HS-27A (cell line): ENCODE measurements around the gene VIL1.

ENCODE experiments used
- DNase-seq: peaks from one replicate; pipeline ENCODE4 v3.0.0-alpha.2; 2012; ENCODE audit warnings: low read depth, missing footprints

VIL1 gene

DNA sequence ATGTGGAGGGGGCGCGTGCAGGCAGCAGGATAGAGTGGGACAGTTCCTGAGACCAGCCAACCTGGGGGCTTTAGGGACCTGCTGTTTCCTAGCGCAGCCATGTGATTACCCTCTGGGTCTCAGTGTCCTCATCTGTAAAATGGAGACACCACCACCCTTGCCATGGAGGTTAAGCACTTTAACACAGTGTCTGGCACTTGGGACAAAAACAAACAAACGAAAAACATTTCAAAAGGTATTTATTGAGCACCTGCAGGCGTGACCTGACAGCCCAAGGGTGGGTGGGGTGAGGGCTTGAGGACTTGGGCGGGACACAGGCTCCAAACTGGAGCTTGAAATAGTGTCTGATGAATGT, 23.9 kb upstream of the VIL1 start:
- DNase-seq: no peak

DNA sequence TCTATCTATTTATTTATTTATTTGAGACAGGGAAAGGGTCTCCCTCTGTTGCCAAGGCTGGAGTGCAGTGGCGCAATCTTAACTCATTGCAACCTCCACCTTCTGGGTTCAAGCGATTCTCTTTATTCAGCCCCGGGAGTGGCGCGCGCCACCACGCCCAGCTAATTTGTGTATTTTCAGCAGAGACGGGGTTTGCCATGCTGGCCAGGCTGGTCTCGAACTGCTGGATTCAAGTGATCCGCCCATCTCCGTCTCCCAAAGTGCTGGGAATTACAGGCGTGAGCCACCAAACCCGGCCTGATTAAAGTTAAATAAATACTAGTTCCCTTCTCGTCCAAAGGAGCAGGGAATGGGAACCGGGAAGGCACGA, 23.5 kb upstream of the VIL1 start:
- no peak for DNase-seq

DNA sequence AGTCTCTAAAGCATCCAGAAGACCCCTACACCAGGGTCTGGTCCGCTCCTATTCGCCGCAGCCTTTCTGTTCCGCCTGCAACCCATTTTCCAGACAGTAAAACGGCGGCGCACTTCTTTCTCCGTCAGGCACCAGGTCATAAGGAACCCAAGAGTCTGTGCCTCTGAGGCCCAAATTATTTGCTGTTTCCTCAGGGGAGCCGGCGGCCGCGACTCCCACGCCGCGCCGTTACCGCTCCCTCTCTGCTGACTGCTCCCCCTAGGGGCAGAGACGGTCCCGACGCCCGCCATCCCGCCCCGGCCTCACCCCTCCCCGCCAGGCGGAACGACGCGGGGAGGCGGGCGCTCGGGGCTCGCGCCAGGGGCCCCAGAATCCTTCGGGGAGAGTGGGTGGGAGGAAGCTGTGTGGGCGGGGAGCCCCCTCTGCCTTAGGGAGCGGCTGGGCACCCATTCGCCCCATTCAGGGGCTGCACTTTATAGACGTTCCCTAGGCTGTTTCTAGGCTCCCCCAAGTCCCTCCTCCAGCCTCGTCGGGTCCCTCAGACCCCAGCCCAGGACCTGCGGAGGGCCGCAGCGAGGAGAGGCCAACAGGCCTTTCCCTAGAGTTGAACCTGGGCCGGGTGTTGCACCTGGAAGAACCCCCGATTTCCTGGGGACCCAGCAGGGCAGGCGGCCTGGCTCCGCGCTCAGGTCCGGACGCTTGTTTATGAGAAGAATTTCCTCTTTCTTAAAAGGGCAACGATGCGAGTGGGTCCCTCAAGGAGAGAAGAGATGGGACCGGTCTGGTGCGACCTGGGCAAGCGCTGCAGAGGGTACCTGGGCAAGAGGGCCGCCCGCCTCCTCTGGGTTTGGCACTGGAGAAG, 22.9 kb upstream of the VIL1 start:
- DNase-seq: peak; percentile 77

DNA sequence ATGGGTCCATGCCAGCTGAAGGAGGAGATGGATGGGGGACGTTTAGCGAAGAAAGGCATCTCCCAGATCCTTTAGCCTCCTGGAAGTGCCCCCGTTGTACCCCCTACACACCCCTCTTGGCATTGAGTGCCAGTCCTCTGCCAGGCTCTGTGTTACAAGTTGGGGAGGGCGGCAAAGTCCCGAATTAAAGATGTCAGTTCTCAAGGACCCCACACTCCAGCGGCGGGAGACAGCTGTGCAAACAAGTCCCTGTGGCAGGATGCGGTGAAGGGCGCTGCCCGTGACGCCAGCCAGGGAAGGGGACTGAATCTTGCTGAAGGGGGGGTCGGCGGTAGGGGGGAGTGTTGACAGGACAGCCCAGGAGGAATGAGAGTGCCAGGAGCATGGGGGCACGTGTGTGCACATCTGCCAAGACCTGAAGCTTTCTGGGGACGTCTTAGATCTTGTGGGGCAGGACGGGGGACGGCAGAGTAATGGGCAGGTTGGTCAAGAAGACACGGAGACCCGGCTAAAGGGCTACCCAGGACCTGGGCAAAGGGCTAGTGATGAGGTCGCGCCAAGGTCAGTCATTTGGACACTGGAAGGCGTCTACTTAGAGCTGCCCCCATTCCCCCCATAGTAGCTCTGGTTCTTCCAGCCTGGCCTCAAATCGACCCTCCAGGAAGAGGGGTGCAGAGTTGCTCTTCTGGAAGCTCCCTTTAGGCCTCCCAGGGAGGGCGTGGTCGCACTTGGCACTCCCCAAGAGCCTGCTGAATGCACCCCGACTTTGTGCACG, 22.0 kb upstream of the VIL1 start:
- no peak for DNase-seq

DNA sequence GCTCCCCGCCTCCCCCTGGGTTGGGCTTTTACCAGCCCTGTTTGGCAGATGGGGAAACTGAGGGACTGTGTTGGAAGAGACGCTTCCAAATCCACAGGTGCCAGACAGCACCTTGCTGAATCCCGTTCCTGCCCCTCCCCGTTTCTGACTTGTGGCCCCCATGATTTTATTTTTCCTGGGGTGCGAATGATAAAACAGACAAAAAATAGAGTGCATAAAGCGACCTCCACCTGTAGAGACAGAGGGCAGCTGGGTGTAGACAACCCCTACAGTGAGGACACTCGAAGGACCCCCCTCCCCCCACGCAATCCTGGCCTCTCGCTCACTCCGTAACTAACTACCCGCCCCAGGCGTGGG, 21.5 kb upstream of the VIL1 start:
- DNase-seq: no peak

DNA sequence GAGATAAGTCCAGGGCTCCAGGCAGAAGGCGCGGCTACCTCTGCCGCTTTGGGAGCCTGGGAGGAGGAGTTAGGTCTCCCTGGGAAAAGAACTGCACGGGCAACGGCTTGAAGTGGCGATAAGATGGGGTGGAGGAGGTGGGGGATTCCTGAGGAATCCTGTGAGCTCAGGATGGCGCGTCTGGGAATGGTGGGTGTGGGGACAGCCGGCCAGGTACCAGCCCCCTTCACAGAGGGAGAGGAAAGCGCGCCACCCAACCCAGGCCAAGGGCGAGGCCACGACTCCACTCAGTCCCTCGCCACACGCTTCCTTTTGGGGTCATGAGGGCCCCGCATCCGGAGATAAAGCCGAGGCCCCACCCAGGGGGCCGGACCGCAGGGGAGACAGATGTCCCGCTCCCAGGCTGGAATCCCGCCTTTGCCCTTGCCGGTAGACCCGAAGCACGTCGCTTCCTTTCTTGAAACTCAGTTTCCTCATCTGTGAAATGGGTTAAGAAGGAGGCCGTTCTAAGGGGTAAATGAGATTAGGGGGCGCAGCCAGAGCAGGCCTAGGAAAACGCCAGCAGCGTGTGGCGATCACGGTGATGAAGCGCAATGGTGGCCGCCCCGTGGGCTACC, 21.0 kb upstream of the VIL1 start:
- DNase-seq: no peak

DNA sequence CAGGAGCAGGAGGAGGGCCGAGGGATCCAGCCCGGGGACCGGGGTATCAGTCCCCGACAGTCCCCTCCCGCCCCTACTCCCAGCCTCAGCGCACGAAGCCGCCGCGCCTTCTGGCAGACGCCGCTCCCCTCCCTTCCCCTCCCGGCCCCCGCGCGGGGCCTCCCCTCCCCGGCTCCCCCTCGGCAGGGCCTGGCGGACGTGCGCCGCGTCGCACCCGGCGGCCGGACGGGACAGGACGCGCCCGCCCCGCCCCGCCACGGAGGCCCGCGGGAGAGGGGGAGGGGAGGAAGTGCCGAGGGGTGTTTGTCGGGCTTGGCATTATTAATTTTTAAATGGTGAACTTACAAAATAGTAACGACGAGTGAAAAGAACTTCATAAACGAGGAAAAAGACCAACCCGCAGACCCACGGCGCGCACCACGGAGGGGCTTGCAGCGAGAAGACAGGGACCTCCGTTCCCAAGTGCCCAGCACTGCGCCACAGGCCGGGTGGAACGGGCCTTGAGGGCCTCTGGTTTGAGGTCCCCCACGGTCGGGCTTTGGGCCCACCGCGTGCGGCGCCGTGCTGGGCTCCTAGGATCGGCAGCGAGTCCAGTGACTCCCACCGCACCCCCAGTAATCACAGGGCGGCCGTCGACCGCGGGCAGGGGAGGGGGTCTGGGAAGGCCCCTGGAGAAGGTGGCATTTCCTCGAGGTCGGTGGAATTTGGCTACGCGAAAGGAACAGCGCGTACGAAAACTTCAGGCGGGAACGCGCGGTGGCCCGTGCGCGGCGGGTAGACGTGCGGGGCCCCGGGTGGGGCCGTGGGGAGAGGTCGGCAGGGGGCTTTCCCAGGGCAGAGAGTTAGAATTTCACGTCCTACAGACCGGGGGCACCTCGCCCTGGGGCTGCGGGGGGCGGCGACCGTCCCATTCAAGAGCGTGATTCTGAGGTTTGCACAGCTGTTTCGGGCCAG, 20.2 kb upstream of the VIL1 start:
- DNase-seq: no peak

DNA sequence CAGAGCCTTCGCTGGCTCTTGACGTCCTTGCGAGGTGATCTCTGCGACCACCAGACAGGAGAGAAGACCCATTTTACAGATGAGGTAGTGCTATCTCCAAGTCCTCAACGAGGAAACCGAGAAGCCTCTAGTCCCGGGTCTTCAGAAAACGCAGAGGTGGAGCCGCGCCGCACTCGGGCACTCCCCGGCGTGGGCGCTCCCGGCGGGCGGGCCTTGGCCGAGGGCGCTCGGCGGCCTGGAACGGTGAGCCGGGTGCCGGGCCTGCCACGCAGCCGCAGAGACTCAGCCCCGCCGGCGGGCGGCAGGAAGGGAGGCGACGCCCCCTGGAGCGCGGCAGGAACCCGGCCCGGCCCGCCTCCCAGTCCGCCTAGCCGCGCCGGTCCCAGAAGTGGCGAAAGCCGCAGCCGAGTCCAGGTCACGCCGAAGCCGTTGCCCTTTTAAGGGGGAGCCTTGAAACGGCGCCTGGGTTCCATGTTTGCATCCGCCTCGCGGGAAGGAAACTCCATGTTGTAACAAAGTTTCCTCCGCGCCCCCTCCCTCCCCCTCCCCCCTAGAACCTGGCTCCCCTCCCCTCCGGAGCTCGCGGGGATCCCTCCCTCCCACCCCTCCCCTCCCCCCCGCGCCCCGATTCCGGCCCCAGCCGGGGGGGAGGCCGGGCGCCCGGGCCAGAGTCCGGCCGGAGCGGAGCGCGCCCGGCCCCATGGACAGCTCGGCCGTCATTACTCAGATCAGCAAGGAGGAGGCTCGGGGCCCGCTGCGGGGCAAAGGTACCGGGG, 19.3 kb upstream of the VIL1 start, which contains the start of gene CTDSP1:
Gene CTDSP1, plus strand, starts transcription at position 478 of the 776 bp plus-strand sequence. Its CDS starts 223 bp downstream, at position 701.
- peak; percentile 66 for DNase-seq

DNA sequence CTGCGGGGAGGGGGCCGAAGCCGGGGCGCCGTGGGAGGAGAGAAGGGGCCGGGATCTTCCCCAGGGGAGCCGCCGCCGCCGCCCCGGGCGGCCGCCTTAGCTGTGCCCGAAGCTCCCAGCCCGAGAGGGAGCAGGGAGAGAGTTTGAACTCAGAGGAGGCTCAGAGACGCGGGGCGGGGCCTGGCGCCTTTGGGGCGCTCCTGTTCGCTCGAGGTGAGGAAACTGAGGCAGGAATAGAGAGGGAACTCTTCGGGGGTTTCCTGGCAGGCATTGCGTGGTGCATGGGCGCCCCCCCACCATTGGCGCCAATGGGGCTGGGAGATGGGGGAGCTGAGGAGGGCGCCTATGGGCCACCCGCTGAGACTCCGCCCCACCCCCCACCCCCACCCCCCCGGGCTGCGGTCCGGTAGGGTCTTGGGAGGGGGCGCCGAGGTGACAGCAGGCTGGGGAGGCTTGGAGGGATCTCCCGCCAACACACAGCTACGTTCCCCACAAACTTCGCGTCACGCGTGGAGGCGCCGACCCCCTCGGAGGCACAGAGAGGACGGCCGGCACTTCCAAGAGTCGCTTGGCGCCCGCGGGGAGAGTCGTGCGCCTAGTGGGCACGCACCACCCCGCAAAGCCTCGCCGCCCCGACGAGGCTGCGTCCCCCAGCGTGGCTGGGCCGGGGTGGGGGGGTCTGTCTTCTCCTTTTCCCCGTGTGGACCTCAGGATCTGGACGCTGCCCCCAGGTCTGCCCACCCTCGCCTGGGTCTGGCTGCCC, 18.6 kb upstream of the VIL1 start:
- no peak for DNase-seq

DNA sequence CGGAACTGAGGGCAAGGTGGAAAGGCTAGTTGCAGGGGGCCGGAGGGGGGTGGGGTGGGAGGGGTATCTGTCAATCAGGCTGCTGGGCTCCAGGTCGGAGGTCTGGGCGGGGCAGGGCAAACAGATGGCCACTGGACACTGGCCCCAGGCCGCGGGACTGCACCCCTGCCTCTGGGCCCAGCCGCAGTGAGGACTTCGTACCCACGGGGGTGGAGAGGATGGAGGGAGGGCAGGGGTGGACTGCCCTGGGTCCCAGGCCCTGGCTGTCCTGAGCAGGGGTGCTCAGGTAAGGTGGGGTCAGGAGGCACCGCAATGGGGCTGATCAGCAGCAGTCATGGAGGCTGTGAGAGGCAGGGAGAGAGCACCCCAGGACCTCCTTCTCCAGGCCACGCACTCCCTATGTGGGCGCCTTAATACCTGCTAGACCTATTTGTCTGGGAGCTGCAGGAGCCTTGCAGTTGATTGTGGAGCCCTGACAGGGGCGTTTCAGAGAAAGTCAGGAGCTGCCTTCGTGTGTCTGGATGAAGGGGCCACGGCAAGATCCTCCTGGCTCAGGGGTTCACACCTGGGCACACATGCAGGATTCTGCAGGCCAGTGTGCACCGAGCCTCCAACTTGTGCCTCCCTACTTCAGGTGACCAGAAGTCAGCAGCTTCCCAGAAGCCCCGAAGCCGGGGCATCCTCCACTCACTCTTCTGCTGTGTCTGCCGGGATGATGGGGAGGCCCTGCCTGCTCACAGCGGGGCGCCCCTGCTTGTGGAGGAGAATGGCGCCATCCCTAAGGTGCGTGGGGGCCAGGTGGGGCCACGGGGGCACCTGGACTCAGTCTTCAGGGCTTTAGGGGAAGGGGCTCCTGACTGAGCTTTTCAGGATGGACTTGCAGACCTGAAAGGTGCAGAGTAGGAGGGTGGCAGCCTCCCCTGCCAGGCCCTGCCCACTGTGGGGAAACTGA, 17.7 kb upstream of the VIL1 start:
- DNase-seq: no peak

DNA sequence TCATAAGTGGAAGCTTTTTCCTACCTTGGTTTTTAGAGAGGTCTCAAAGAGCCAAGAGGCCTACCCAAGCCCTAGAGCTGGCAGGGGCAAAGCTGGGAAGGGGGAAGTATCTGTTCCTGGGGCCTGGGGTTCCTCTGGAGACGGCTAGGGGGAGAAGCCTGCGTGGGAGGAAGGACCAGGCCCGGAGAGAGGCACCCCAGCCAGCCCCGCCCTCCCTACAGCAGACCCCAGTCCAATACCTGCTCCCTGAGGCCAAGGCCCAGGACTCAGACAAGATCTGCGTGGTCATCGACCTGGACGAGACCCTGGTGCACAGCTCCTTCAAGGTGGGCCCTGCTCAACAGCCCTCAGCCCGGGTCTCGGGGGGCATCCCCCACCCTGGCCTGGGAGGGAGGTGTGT, 17.0 kb upstream of the VIL1 start:
- no peak for DNase-seq

DNA sequence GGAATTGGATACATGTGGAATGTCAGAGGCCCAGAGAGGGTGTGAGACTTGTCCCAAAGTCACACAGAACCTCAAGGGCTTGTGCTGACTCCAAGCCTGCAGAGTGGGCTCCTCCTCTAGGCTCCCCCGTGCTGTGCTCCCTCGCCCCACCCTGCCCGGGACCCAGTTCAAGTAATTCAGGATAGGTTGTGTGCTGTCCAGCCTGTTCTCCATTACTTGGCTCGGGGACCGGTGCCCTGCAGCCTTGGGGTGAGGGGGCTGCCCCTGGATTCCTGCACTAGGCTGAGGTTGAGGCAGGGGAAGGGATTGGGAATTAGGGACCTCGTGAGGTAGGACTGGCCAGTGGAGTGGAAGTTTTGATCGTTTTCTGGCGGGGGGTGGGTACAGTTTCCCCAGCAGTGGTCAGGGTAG, 16.4 kb upstream of the VIL1 start:
- DNase-seq: no peak

DNA sequence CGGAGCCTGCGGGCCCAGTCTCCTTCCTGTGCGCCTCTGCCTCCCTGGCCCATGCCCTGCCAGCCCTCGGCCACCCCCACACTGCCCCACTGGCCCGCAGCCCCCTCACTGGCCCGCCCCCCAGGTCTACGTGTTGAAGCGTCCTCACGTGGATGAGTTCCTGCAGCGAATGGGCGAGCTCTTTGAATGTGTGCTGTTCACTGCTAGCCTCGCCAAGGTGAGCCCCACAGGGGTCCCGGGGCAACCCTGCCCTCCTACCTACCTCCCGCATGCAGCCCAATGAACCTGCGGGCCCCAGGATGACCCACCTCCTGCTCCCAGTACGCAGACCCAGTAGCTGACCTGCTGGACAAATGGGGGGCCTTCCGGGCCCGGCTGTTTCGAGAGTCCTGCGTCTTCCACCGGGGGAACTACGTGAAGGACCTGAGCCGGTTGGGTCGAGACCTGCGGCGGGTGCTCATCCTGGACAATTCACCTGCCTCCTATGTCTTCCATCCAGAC, 16.0 kb upstream of the VIL1 start:
- DNase-seq: no peak

DNA sequence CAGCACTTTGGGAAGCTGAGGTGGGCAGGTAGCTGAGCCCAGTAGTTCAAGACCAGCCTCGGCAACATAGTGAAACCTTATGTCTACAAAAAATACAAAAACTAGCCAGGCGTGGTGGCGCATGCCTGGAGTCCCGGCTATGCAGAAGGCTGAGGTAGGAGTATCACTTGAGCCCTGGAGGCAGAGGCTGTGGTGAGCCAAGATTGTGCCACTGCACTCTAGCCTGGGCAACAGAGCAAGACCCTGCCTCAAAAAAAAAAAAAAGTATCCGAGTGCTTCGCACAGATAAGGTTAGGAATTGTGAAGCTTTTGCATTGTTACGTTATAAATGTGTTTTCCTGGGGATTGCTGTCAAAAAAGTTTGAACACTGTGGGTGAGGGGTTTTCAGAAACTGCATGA, 15.1 kb upstream of the VIL1 start:
- DNase-seq: no peak

DNA sequence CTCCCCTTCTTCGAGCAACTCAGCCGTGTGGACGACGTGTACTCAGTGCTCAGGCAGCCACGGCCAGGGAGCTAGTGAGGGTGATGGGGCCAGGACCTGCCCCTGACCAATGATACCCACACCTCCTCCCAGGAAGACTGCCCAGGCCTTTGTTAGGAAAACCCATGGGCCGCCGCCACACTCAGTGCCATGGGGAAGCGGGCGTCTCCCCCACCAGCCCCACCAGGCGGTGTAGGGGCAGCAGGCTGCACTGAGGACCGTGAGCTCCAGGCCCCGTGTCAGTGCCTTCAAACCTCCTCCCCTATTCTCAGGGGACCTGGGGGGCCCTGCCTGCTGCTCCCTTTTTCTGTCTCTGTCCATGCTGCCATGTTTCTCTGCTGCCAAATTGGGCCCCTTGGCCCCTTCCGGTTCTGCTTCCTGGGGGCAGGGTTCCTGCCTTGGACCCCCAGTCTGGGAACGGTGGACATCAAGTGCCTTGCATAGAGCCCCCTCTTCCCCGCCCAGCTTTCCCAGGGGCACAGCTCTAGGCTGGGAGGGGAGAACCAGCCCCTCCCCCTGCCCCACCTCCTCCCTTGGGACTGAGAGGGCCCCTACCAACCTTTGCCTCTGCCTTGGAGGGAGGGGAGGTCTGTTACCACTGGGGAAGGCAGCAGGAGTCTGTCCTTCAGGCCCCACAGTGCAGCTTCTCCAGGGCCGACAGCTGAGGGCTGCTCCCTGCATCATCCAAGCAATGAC, 14.4 kb upstream of the VIL1 start:
- no peak for DNase-seq

DNA sequence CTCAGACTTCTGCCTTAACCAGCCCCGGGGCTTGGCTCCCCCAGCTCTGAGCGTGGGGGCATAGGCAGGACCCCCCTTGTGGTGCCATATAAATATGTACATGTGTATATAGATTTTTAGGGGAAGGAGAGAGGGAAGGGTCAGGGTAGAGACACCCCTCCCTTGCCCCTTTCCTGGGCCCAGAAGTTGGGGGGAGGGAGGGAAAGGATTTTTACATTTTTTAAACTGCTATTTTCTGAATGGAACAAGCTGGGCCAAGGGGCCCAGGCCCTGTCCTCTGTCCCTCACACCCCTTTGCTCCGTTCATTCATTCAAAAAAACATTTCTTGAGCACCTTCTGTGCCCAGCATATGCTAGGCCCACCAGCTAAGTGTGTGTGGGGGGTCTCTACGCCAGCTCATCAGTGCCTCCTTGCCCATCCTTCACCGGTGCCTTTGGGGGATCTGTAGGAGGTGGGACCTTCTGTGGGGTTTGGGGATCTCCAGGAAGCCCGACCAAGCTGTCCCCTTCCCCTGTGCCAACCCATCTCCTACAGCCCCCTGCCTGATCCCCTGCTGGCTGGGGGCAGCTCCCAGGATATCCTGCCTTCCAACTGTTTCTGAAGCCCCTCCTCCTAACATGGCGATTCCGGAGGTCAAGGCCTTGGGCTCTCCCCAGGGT, 13.7 kb upstream of the VIL1 start:
- DNase-seq: no peak

DNA sequence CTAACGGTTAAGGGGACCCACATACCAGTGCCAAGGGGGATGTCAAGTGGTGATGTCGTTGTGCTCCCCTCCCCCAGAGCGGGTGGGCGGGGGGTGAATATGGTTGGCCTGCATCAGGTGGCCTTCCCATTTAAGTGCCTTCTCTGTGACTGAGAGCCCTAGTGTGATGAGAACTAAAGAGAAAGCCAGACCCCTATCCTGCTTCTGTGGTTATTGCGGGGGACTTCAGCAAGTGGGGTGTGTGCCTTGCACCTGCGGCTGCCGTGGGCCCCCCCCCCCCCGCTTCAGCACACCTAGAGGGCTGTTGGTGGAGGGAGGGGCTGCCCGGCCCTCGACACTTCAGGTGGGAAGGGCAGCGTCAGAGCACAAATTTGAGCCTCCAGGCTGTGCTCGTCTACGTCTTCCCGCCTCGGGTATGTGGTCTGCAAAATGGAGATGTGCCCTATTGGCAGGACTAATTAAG, 13.1 kb upstream of the VIL1 start:
- DNase-seq: no peak
